Peyer's patch (tissue), 4 donors: ENCODE data around the gene NXPH1. TPM values are rescaled to one million over a fixed set of nuclear protein-coding genes. Genes with fewer than 3 reads are reported as not detected.

Experiments used
- DNase-seq, 3 donors: peaks; one replicate each; pipeline ENCODE4 v3.0.0-alpha.2; 2017 to 2019
- H3K27ac ChIP-seq, 4 donors: fragments of 200-600 bp; sonication (generic); one replicate each; pipeline ENCODE4 v1.5.1; 2016 to 2019
- H3K27me3 ChIP-seq, 2 donors: fragments of 200-600 bp; sonication (generic); one replicate each; pipeline ENCODE4 v1.5.1; 2019
- H3K36me3 ChIP-seq, 3 donors: fragments of 200-600 bp; sonication (generic); one replicate each; pipeline ENCODE4 v1.5.1; 2016 to 2019
- H3K4me1 ChIP-seq, 4 donors: fragments of 200-600 bp; sonication (generic); one replicate each; pipeline ENCODE4 v1.5.1; 2016 to 2019
- H3K4me3 ChIP-seq, 4 donors: fragments of 200-600 bp; sonication (generic); 1 replicate in 3 of 4; 2 replicates in 1 of 4; pipeline ENCODE4 v1.5.1; 2016 to 2019; ENCODE audit warnings: mild to moderate bottlenecking in 1 of 4
- H3K9me3 ChIP-seq, 4 donors: fragments of 200-600 bp; sonication (generic); one replicate each; pipeline ENCODE4 v1.5.1; 2016 to 2019; ENCODE audit warnings: mild to moderate bottlenecking in 1 of 4
- CTCF ChIP-seq, 6 experiments: fragments of 450-650 bp in 4 of 6; fragments of 200-600 bp in 2 of 6; sonication (generic) in 1 of 6; IDR thresholded peaks; one replicate each; pipeline ENCODE4 v1.5.1; 2017 to 2019; ENCODE audit warnings: antibody characterized with exemption in 6 of 6, mild to moderate bottlenecking in 3 of 6, moderate library complexity in 1 of 6
- POLR2A ChIP-seq, 2 donors: fragments of 450-650 bp; IDR thresholded peaks; one replicate each; pipeline ENCODE4 v1.5.1; 2017; ENCODE audit warnings: antibody characterized with exemption in 2 of 2, mild to moderate bottlenecking in 2 of 2, moderate library complexity in 2 of 2
- total RNA-seq, 4 donors: library from RNA; depleted of rRNA; stranded (reverse); fragments of >200 nt; gene quantifications; one replicate each; pipeline ENCODE4 v1.1.0, GENCODE V29; 2016

NXPH1 gene
- total RNA-seq, 4 donors from 2014 or later, result not detected

- TF ChIP-seq CTCF (IDR thresholded peaks at IDR 0.05), result no peak
- no peak for TF ChIP-seq POLR2A (IDR thresholded peaks at IDR 0.05)
- Histone ChIP-seq H3K36me3 (no peaks in the 10 kb centered on the region), H3K9me3 (peaks cover 0 to 5% (median 0%) of the 10 kb centered on the region in 4 donors), H3K27ac (no peak overlapping the region), H3K4me3 (no peak overlapping the region), H3K27me3 (no peaks in the 10 kb centered on the region), H3K4me1 (no peaks in the 10 kb centered on the region)
- DNase-seq, result no peak
Measured at GRCh38 chr7:8638076-8638475, 204.7 kb downstream of the NXPH1 start.

GRCh38 chr7:8639668-8640067 is 206.3 kb downstream of the NXPH1 start:
- Histone ChIP-seq H3K36me3 (no peaks in the 10 kb centered on the region), H3K27ac (no peak overlapping the region)
- no peak for TF ChIP-seq CTCF (IDR thresholded peaks at IDR 0.05)
- no peak for TF ChIP-seq POLR2A (IDR thresholded peaks at IDR 0.05)

GRCh38 chr7:8640671-8641070 is 207.3 kb downstream of the NXPH1 start:
- no peaks in the 10 kb centered on the region for H3K36me3 ChIP-seq
- H3K27ac ChIP-seq, result no peak overlapping the region
- H3K27me3 ChIP-seq, result no peaks in the 10 kb centered on the region
- no peaks in the 10 kb centered on the region for H3K4me1 ChIP-seq
- no peak overlapping the region for H3K4me3 ChIP-seq
- peaks cover 0 to 3% (median 0%) of the 10 kb centered on the region in 4 donors for H3K9me3 ChIP-seq
- no peak for TF ChIP-seq POLR2A (IDR thresholded peaks at IDR 0.05)
- no peak for TF ChIP-seq CTCF (IDR thresholded peaks at IDR 0.05)
- no peak for DNase-seq

More at GRCh38 chr7:8639668-8640067, 206.3 kb downstream of the NXPH1 start:
- H3K4me3 ChIP-seq, result no peak overlapping the region
- no peaks in the 10 kb centered on the region for H3K4me1 ChIP-seq
- no peaks in the 10 kb centered on the region for H3K27me3 ChIP-seq
- peaks cover 0 to 3% (median 0%) of the 10 kb centered on the region in 4 donors for H3K9me3 ChIP-seq
- DNase-seq, result no peak

GRCh38 chr7:8668627-8669500 is 235.5 kb downstream of the NXPH1 start:
- H3K4me1 ChIP-seq, result no peaks in the 10 kb centered on the region
- H3K36me3 ChIP-seq, result no peaks in the 10 kb centered on the region
- TF ChIP-seq CTCF (IDR thresholded peaks at IDR 0.05) (no peak), POLR2A (IDR thresholded peaks at IDR 0.05) (no peak)
- no peak for DNase-seq
- no peaks in the 10 kb centered on the region for H3K27me3 ChIP-seq
- H3K27ac ChIP-seq, result no peak overlapping the region
- no peaks in the 10 kb centered on the region for H3K9me3 ChIP-seq
- H3K4me3 ChIP-seq, result no peak overlapping the region

GRCh38 chr7:8669501-8669851 is 236.1 kb downstream of the NXPH1 start:
- no peak for TF ChIP-seq CTCF (IDR thresholded peaks at IDR 0.05)
- Histone ChIP-seq H3K27me3 (no peaks in the 10 kb centered on the region), H3K4me3 (no peak overlapping the region), H3K9me3 (no peaks in the 10 kb centered on the region), H3K4me1 (no peaks in the 10 kb centered on the region), H3K27ac (no peak overlapping the region), H3K36me3 (no peaks in the 10 kb centered on the region)
- no peak for DNase-seq
